Activated T-cell treated with anti-CD3 and anti-CD28 coated beads, Interleukin-2, amount 50 U/mL, for 72 hours (primary cell): Measurements from ENCODE around the gene MYBL2. TPM values are rescaled to one million over a fixed set of nuclear protein-coding genes. Genes with fewer than 3 reads are reported as not detected.
"Not testable (repeated sequence)": the region's sequence is repeated elsewhere in the genome, so short reads cannot be mapped to it uniquely, and the experiment has no call there.

ENCODE experiments used
- ATAC-seq, 2 donors: fragments of 150-1000 bp; cut with Tn5 transposase; replicated peaks in 1 of 2; 2 replicates each; pipeline ENCODE4 v1.10.0; 2021; ENCODE audit warnings: moderate library complexity in 2 of 2, mild to moderate bottlenecking in 1 of 2
- DNase-seq, 2 donors: peaks; one replicate each; pipeline ENCODE4 v3.0.0; 2021 to 2022; ENCODE audit warnings: mixed read lengths in 1 of 2
- H3K27ac Mint-ChIP-seq: one replicate; pipeline ENCODE4 v1.8.0; 2022; ENCODE audit warnings: mild to moderate bottlenecking, moderate library complexity, mixed read lengths
- H3K27me3 Mint-ChIP-seq: one replicate; pipeline ENCODE4 v1.8.0; 2022; ENCODE audit warnings: low read depth, mixed read lengths
- H3K36me3 Mint-ChIP-seq, 2 donors: one replicate each; pipeline ENCODE4 v1.8.0; 2022; ENCODE audit warnings: mixed read lengths in 2 of 2, mild to moderate bottlenecking in 1 of 2; ENCODE audit not compliant: insufficient read depth in 2 of 2
- H3K4me1 Mint-ChIP-seq: one replicate; pipeline ENCODE4 v1.8.0; 2022; ENCODE audit warnings: low read depth, mixed read lengths
- H3K4me3 Mint-ChIP-seq, 2 donors: one replicate each; pipeline ENCODE4 v1.8.0; 2022; ENCODE audit warnings: mild to moderate bottlenecking in 2 of 2, mixed read lengths in 2 of 2, moderate library complexity in 2 of 2
- H3K9me3 Mint-ChIP-seq, 2 donors: one replicate each; pipeline ENCODE4 v1.8.0; 2022; ENCODE audit warnings: mixed read lengths in 2 of 2
- total RNA-seq, 2 donors: library from RNA; stranded (reverse); gene quantifications; one replicate each; pipeline ENCODE4 v1.2.3, GENCODE V29; 2022

MYBL2 gene
- total RNA-seq, 2 donors from 2014 or later: 76.9 to 87.7 TPM

- H3K9me3 Mint-ChIP-seq: peaks cover 3 to 11% of the 10 kb centered on the region in 2 donors
- DNase-seq (peak; percentile 77 to 85), ATAC-seq (peak; percentile 86 to 87)
- H3K4me3 Mint-ChIP-seq: peak overlapping the region; percentile 57 to 75
- peaks cover 22% of the 10 kb centered on the region for H3K27me3 Mint-ChIP-seq
- peaks cover 77% of the 10 kb centered on the region for H3K4me1 Mint-ChIP-seq
- peaks cover 10 to 16% of the 10 kb centered on the region in 2 donors for H3K36me3 Mint-ChIP-seq
- peak overlapping the region; percentile 89 for H3K27ac Mint-ChIP-seq
These were observed 84.5 kb downstream of the MYBL2 start for GRCh38 chr20:43751167-43752050.

GRCh38 chr20:43752051-43752360 is 85.1 kb downstream of the MYBL2 start:
- ATAC-seq (no peak), DNase-seq (peak in 1 of 2 donors; percentile 23)
- Mint-ChIP-seq H3K27ac (peak overlapping the region; percentile 89), H3K36me3 (peaks cover 10 to 16% of the 10 kb centered on the region in 2 donors), H3K9me3 (peaks cover 3 to 11% of the 10 kb centered on the region in 2 donors), H3K27me3 (peaks cover 18% of the 10 kb centered on the region), H3K4me3 (peak overlapping the region; percentile 57 to 75), H3K4me1 (peaks cover 72% of the 10 kb centered on the region)

- ATAC-seq: peak; percentile 11 to 39
These were observed 85.8 kb downstream of the MYBL2 start for GRCh38 chr20:43752561-43753301.

GRCh38 chr20:43755390-43755789 is 88.5 kb downstream of the MYBL2 start:
- H3K4me1 Mint-ChIP-seq: peaks cover 69% of the 10 kb centered on the region
- peaks cover 18% of the 10 kb centered on the region for H3K27me3 Mint-ChIP-seq
- no peak overlapping the region for H3K27ac Mint-ChIP-seq
- no peak for ATAC-seq
- H3K4me3 Mint-ChIP-seq: no peak overlapping the region
- no peak for DNase-seq
- peaks cover 3 to 11% of the 10 kb centered on the region in 2 donors for H3K9me3 Mint-ChIP-seq
- H3K36me3 Mint-ChIP-seq: peaks cover 10 to 19% of the 10 kb centered on the region in 2 donors

More at GRCh38 chr20:43752561-43753301, 85.8 kb downstream of the MYBL2 start:
- H3K9me3 Mint-ChIP-seq: peaks cover 3 to 11% of the 10 kb centered on the region in 2 donors
- peaks cover 10 to 16% of the 10 kb centered on the region in 2 donors for H3K36me3 Mint-ChIP-seq
- peaks cover 73% of the 10 kb centered on the region for H3K4me1 Mint-ChIP-seq
- peak overlapping the region; percentile 57 to 75 for H3K4me3 Mint-ChIP-seq
- DNase-seq: peak; percentile 78 to 79
- H3K27me3 Mint-ChIP-seq: peaks cover 18% of the 10 kb centered on the region
- peak overlapping the region; percentile 89 for H3K27ac Mint-ChIP-seq

GRCh38 chr20:43755851-43756250 is 88.9 kb downstream of the MYBL2 start:
- H3K4me1 Mint-ChIP-seq: peaks cover 65% of the 10 kb centered on the region
- peaks cover 10 to 19% of the 10 kb centered on the region in 2 donors for H3K36me3 Mint-ChIP-seq
- no peak for DNase-seq
- no peak overlapping the region for H3K27ac Mint-ChIP-seq
- peaks cover 18% of the 10 kb centered on the region for H3K27me3 Mint-ChIP-seq
- H3K4me3 Mint-ChIP-seq: no peak overlapping the region
- peaks cover 3 to 8% of the 10 kb centered on the region in 2 donors for H3K9me3 Mint-ChIP-seq
- no peak for ATAC-seq

- not testable (repeated sequence) for H3K9me3 Mint-ChIP-seq, DNase-seq, H3K4me3 Mint-ChIP-seq, H3K27ac Mint-ChIP-seq
- Mint-ChIP-seq H3K4me1 (peaks cover 44% of the 10 kb centered on the region), H3K27me3 (peaks cover 18% of the 10 kb centered on the region), H3K36me3 (peaks cover 5 to 17% of the 10 kb centered on the region in 2 donors)
- ATAC-seq: peak in 1 of 2 donors; percentile 38
These were observed 91.0 kb downstream of the MYBL2 start for GRCh38 chr20:43757888-43758287.

- H3K36me3 Mint-ChIP-seq: peaks cover 0 to 2% of the 10 kb centered on the region in 2 donors
- no peak for DNase-seq
- H3K27me3 Mint-ChIP-seq: peaks cover 10% of the 10 kb centered on the region
- no peak overlapping the region for H3K4me3 Mint-ChIP-seq
- no peaks in the 10 kb centered on the region for H3K9me3 Mint-ChIP-seq
- H3K27ac Mint-ChIP-seq: peak overlapping the region; percentile 56
- H3K4me1 Mint-ChIP-seq: peaks cover 13% of the 10 kb centered on the region
- peak; percentile 17 to 37 for ATAC-seq
These were observed 94.7 kb downstream of the MYBL2 start for GRCh38 chr20:43761386-43762340.

- ATAC-seq (no peak), DNase-seq (no peak)
- no peak overlapping the region for H3K27ac Mint-ChIP-seq
- H3K36me3 Mint-ChIP-seq: peaks cover 0 to 2% of the 10 kb centered on the region in 2 donors
- H3K9me3 Mint-ChIP-seq: no peaks in the 10 kb centered on the region
- no peak overlapping the region for H3K4me3 Mint-ChIP-seq
- H3K27me3 Mint-ChIP-seq: peaks cover 23% of the 10 kb centered on the region
- H3K4me1 Mint-ChIP-seq: peaks cover 10% of the 10 kb centered on the region
These were observed 96.0 kb downstream of the MYBL2 start for GRCh38 chr20:43762911-43763310.

- ATAC-seq (no peak), DNase-seq (no peak)
- no peaks in the 10 kb centered on the region for H3K36me3 Mint-ChIP-seq
- no peak overlapping the region for H3K27ac Mint-ChIP-seq
- H3K4me1 Mint-ChIP-seq: peaks cover 10% of the 10 kb centered on the region
- H3K4me3 Mint-ChIP-seq: no peak overlapping the region
- no peaks in the 10 kb centered on the region for H3K9me3 Mint-ChIP-seq
- H3K27me3 Mint-ChIP-seq: peaks cover 38% of the 10 kb centered on the region
These were observed 99.0 kb downstream of the MYBL2 start for GRCh38 chr20:43765916-43766315.

Other genes starting within 250 kb of the MYBL2 start
- gene SRSF6, start 209.2 kb upstream of the MYBL2 start, total RNA-seq: 100 to 1,000 TPM; 128 to 158 TPM
- 10 to 100 TPM; 17.7 to 20.2 TPM for gene L3MBTL1, start 159.4 kb upstream of the MYBL2 start, total RNA-seq
- 1 to 10 TPM; 1.4 to 1.7 TPM for gene SGK2, start 108.1 kb upstream of the MYBL2 start, total RNA-seq
- gene IFT52, start 76.2 kb upstream of the MYBL2 start, total RNA-seq: 10 to 100 TPM; 22.2 to 23.5 TPM
- not detected for gene GTSF1L, start 59.9 kb downstream of the MYBL2 start, total RNA-seq
- 10 to 100 TPM; 17.5 to 42.8 TPM for gene TOX2, start 247.7 kb downstream of the MYBL2 start, total RNA-seq